GM12878 (cell line): ENCODE measurements around the gene LIMCH1.

Source experiments
- CREM ChIP-seq: IDR thresholded peaks from 2 replicates; pipeline ENCODE4 v1.6.1; 2014; ENCODE audit warnings: antibody characterized with exemption, low read depth
- GABPA ChIP-seq: IDR thresholded peaks from 2 replicates; pipeline ENCODE4 v1.6.1; 2014; ENCODE audit warnings: antibody characterized with exemption, low read depth, mild to moderate bottlenecking, inconsistent platforms
- NBN ChIP-seq: fragments of 450-650 bp; IDR thresholded peaks from 2 replicates; pipeline ENCODE4 v1.6.1; 2016
- POLR2A ChIP-seq: IDR thresholded peaks from 2 replicates; pipeline ENCODE4 v1.6.1; 2011; ENCODE audit warnings: low read depth, mild to moderate bottlenecking, low read length
- POLR2AphosphoS5 ChIP-seq: IDR thresholded peaks from 2 replicates; pipeline ENCODE4 v1.6.1; 2011; ENCODE audit warnings: mild to moderate bottlenecking, low read length, inconsistent platforms
- RB1 ChIP-seq: fragments of 450-650 bp; formaldehyde crosslinking; IDR thresholded peaks from 2 replicates; pipeline ENCODE4 v1.6.1; 2017; ENCODE audit warnings: mild to moderate bottlenecking, borderline replicate concordance
- TF ChIP-seq, protein P1 (sequence below), 3 experiments: IDR thresholded peaks in 2 of 3; conservative IDR thresholded peaks in 1 of 3; 2 replicates each; pipeline ENCODE4 v1.5.1; 2011; ENCODE audit warnings: low read depth in 3 of 3, low read length in 3 of 3, mild to moderate bottlenecking in 3 of 3, control low read depth in 2 of 3, moderate library complexity in 2 of 3, inconsistent platforms in 1 of 3, mixed read lengths in 1 of 3; ENCODE audit not compliant: control insufficient read depth in 2 of 3, insufficient read depth in 1 of 3; ENCODE audit errors: extremely low read depth in 1 of 3
- TF ChIP-seq, protein P2 (sequence below): IDR thresholded peaks from 2 replicates; pipeline ENCODE4 v1.6.1; 2012; ENCODE audit warnings: mild to moderate bottlenecking, low read depth, low read length
- TF ChIP-seq, protein P3 (sequence below): IDR thresholded peaks from 2 replicates; pipeline ENCODE4 v1.6.1; 2011; ENCODE audit warnings: mild to moderate bottlenecking, low read depth, low read length, moderate library complexity; ENCODE audit not compliant: insufficient replicate concordance

DNA sequence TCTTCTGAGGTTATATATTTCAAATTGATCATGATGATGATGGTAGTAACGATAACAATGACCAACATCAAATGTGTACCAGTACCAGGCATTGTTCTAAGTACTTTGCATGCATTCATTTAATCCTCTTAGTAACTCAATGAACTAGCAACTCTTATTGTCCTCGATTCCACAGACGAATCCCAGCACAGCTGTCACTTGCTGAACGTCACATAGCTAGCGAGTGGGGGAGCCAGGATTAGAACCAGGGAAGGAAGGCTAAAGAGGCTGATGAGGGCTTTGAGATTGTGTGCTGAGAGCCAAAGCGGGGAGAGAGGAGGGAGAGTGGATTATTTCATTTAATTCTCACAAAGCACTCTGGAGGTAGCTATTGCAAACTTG, 106.9 kb downstream of the LIMCH1 start:
- no peak for TF ChIP-seq POLR2AphosphoS5
- no peak for TF ChIP-seq GABPA
- TF ChIP-seq, protein P1, sequence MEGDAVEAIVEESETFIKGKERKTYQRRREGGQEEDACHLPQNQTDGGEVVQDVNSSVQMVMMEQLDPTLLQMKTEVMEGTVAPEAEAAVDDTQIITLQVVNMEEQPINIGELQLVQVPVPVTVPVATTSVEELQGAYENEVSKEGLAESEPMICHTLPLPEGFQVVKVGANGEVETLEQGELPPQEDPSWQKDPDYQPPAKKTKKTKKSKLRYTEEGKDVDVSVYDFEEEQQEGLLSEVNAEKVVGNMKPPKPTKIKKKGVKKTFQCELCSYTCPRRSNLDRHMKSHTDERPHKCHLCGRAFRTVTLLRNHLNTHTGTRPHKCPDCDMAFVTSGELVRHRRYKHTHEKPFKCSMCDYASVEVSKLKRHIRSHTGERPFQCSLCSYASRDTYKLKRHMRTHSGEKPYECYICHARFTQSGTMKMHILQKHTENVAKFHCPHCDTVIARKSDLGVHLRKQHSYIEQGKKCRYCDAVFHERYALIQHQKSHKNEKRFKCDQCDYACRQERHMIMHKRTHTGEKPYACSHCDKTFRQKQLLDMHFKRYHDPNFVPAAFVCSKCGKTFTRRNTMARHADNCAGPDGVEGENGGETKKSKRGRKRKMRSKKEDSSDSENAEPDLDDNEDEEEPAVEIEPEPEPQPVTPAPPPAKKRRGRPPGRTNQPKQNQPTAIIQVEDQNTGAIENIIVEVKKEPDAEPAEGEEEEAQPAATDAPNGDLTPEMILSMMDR (IDR thresholded peaks at IDR 0.05 in 2 of 3, conservative IDR thresholded peaks at IDR 0.05 in 1 of 3; ENCODE audit: control insufficient read depth in 2 of 3, extremely low read depth in 1 of 3, insufficient read depth in 1 of 3, low read depth in 3 of 3, low read length in 3 of 3), result no peak
- no peak for TF ChIP-seq CREM
- no peak for TF ChIP-seq POLR2A
- TF ChIP-seq, protein P2, sequence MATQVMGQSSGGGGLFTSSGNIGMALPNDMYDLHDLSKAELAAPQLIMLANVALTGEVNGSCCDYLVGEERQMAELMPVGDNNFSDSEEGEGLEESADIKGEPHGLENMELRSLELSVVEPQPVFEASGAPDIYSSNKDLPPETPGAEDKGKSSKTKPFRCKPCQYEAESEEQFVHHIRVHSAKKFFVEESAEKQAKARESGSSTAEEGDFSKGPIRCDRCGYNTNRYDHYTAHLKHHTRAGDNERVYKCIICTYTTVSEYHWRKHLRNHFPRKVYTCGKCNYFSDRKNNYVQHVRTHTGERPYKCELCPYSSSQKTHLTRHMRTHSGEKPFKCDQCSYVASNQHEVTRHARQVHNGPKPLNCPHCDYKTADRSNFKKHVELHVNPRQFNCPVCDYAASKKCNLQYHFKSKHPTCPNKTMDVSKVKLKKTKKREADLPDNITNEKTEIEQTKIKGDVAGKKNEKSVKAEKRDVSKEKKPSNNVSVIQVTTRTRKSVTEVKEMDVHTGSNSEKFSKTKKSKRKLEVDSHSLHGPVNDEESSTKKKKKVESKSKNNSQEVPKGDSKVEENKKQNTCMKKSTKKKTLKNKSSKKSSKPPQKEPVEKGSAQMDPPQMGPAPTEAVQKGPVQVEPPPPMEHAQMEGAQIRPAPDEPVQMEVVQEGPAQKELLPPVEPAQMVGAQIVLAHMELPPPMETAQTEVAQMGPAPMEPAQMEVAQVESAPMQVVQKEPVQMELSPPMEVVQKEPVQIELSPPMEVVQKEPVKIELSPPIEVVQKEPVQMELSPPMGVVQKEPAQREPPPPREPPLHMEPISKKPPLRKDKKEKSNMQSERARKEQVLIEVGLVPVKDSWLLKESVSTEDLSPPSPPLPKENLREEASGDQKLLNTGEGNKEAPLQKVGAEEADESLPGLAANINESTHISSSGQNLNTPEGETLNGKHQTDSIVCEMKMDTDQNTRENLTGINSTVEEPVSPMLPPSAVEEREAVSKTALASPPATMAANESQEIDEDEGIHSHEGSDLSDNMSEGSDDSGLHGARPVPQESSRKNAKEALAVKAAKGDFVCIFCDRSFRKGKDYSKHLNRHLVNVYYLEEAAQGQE, result no peak
- TF ChIP-seq, protein P3, sequence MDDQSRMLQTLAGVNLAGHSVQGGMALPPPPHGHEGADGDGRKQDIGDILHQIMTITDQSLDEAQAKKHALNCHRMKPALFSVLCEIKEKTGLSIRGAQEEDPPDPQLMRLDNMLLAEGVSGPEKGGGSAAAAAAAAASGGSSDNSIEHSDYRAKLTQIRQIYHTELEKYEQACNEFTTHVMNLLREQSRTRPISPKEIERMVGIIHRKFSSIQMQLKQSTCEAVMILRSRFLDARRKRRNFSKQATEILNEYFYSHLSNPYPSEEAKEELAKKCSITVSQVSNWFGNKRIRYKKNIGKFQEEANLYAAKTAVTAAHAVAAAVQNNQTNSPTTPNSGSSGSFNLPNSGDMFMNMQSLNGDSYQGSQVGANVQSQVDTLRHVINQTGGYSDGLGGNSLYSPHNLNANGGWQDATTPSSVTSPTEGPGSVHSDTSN, result no peak
- no peak for TF ChIP-seq NBN
- TF ChIP-seq RB1, result no peak
